ENCODE results near the gene ZNF573.

- TF ChIP-seq RAD21 (IDR thresholded peaks at IDR 0.05; ENCODE audit: low read depth) (no peak), CEBPB (IDR thresholded peaks at IDR 0.05) (no peak)
Measured at GRCh38 chr19:37692956-37693620, 86.3 kb downstream of the ZNF573 start.

All from Ishikawa (cell line).